Lower lobe of right lung (tissue), 2 donors: Measurements from ENCODE around the gene SORCS2. TPM values are rescaled to one million over a fixed set of nuclear protein-coding genes. Genes with fewer than 3 reads are reported as not detected.

Source experiments
- ATAC-seq, 2 donors: fragments of 200-7000 bp; cut with Tn5 transposase; one replicate each; pipeline ENCODE4 v1.9.1; 2020 to 2022; ENCODE audit warnings: mild to moderate bottlenecking in 2 of 2, moderate library complexity in 2 of 2
- DNase-seq: peaks from one replicate; pipeline ENCODE4 v3.0.0-alpha.2; 2020
- H3K27ac ChIP-seq: fragments of 200-600 bp; one replicate; pipeline ENCODE4 v1.8.0; 2022
- H3K27me3 ChIP-seq: fragments of 200-600 bp; one replicate; pipeline ENCODE4 v1.8.0; 2022; ENCODE audit warnings: low read depth
- H3K36me3 ChIP-seq: fragments of 200-600 bp; one replicate; pipeline ENCODE4 v1.8.0; 2022; ENCODE audit warnings: mild to moderate bottlenecking
- H3K4me1 ChIP-seq: fragments of 200-600 bp; one replicate; pipeline ENCODE4 v1.8.0; 2022
- H3K4me3 ChIP-seq: fragments of 200-600 bp; one replicate; pipeline ENCODE4 v1.8.0; 2022; ENCODE audit warnings: mild to moderate bottlenecking
- H3K9me3 ChIP-seq: fragments of 200-600 bp; one replicate; pipeline ENCODE4 v1.8.0; 2022
- CTCF ChIP-seq: fragments of 200-600 bp; IDR thresholded peaks from one replicate; pipeline ENCODE4 v1.8.0; 2022; ENCODE audit warnings: antibody characterized with exemption, mild to moderate bottlenecking
- intact Hi-C: fragments of 100-400 bp; cut with DNase I; formaldehyde crosslinking; loops from one replicate; pipeline ENCODE4 v1.11.0; 2022
- total RNA-seq: library from RNA; stranded (reverse); fragmentation: NEBNext Ultra II Directional; extraction: Animal tissue kit (Norgen Biotek cat#: 25700); gene quantifications from one replicate; pipeline ENCODE4 v1.2.1, GENCODE V29; 2021
- donor health status: DM: no; HTN: yes; CAD: no; lungs with severe emphysema.

The SORCS2 gene
- total RNA-seq, 1 donor from 2014 or later = 5.8 TPM

GRCh38 chr4:7247521-7247920, 55.2 kb downstream of the SORCS2 start:
- Histone ChIP-seq H3K9me3 (no peaks in the 10 kb centered on the region), H3K4me3 (no peak overlapping the region), H3K27me3 (no peaks in the 10 kb centered on the region), H3K4me1 (no peaks in the 10 kb centered on the region), H3K36me3 (no peaks in the 10 kb centered on the region), H3K27ac (no peak overlapping the region)
- no peak for TF ChIP-seq CTCF
- DNase-seq (no peak), ATAC-seq (no peak)
- intact Hi-C loops = no loop called here

GRCh38 chr4:7247946-7248345, 55.6 kb downstream of the SORCS2 start:
- H3K27me3 ChIP-seq = no peaks in the 10 kb centered on the region
- no peak overlapping the region for H3K4me3 ChIP-seq
- no peak for TF ChIP-seq CTCF
- no peak for ATAC-seq
- H3K9me3 ChIP-seq = no peaks in the 10 kb centered on the region
- H3K27ac ChIP-seq = no peak overlapping the region
- intact Hi-C loops = no loop called here
- DNase-seq = no peak
- H3K36me3 ChIP-seq = no peaks in the 10 kb centered on the region
- H3K4me1 ChIP-seq = no peaks in the 10 kb centered on the region

GRCh38 chr4:7248857-7249256, 56.5 kb downstream of the SORCS2 start:
- H3K27ac ChIP-seq = no peak overlapping the region
- DNase-seq (no peak), ATAC-seq (no peak)
- no peaks in the 10 kb centered on the region for H3K4me1 ChIP-seq
- TF ChIP-seq CTCF = no peak
- H3K4me3 ChIP-seq = no peak overlapping the region
- intact Hi-C loops = no loop called here
- H3K9me3 ChIP-seq = no peaks in the 10 kb centered on the region
- no peaks in the 10 kb centered on the region for H3K36me3 ChIP-seq
- no peaks in the 10 kb centered on the region for H3K27me3 ChIP-seq

GRCh38 chr4:7251321-7251720, 59.0 kb downstream of the SORCS2 start:
- no peak overlapping the region for H3K27ac ChIP-seq

GRCh38 chr4:7252051-7252450, 59.7 kb downstream of the SORCS2 start:
- Histone ChIP-seq H3K27ac (no peak overlapping the region), H3K9me3 (no peaks in the 10 kb centered on the region), H3K27me3 (no peaks in the 10 kb centered on the region), H3K4me1 (no peaks in the 10 kb centered on the region), H3K4me3 (no peak overlapping the region), H3K36me3 (no peaks in the 10 kb centered on the region)
- ATAC-seq (no peak), DNase-seq (no peak)
- intact Hi-C loops = no loop called here
- TF ChIP-seq CTCF = no peak

More at GRCh38 chr4:7251321-7251720, 59.0 kb downstream of the SORCS2 start:
- no peak for TF ChIP-seq CTCF
- DNase-seq (no peak), ATAC-seq (no peak)
- Histone ChIP-seq H3K4me1 (no peaks in the 10 kb centered on the region), H3K4me3 (no peak overlapping the region), H3K36me3 (no peaks in the 10 kb centered on the region), H3K9me3 (no peaks in the 10 kb centered on the region), H3K27me3 (no peaks in the 10 kb centered on the region)
- intact Hi-C loops = no loop called here
